Keratinocyte (primary cell): Measurements from ENCODE around the gene ISG15. TPM values are rescaled to one million over a fixed set of nuclear protein-coding genes. Genes with fewer than 3 reads are reported as not detected.
"Not testable (repeated sequence)": the region's sequence is repeated elsewhere in the genome, so short reads cannot be mapped to it uniquely, and the experiment has no call there.

Experiments
- DNase-seq: peaks from one replicate; pipeline ENCODE4 v3.0.0-alpha.2; 2011; ENCODE audit warnings: low read depth, missing footprints, low spot score
- FAIRE-seq: peaks from 2 replicates; lab custom pipeline; 2011; peaks lifted over from hg19 to GRCh38; lab: Jason Lieb, UNC
- H2AFZ ChIP-seq: 2 replicates; pipeline ENCODE4 v1.6.0; 2012; ENCODE audit warnings: low read length, control low read depth, inconsistent platforms; ENCODE audit not compliant: control insufficient read depth
- H3K27ac ChIP-seq: 2 replicates; pipeline ENCODE4 v1.5.1; 2011; ENCODE audit warnings: low read length; ENCODE audit not compliant: control insufficient read depth, insufficient read depth
- H3K27me3 ChIP-seq: 3 replicates; pipeline ENCODE4 v1.6.0; 2011; ENCODE audit warnings: low read length; ENCODE audit not compliant: control insufficient read depth, insufficient read depth; ENCODE audit errors: extremely low read depth
- H3K36me3 ChIP-seq, 2 experiments: 2 replicates in 1 of 2; 3 replicates in 1 of 2; pipeline ENCODE4 v1.5.1; 2011; ENCODE audit warnings: low read length in 2 of 2, mild to moderate bottlenecking in 1 of 2; ENCODE audit not compliant: control insufficient read depth in 2 of 2, insufficient read depth in 2 of 2; ENCODE audit errors: extremely low read depth in 1 of 2
- H3K4me1 ChIP-seq: 3 replicates; pipeline ENCODE4 v1.5.1; 2011; ENCODE audit warnings: low read length; ENCODE audit not compliant: control insufficient read depth, insufficient read depth; ENCODE audit errors: extremely low read depth
- H3K4me2 ChIP-seq: 3 replicates; pipeline ENCODE4 v1.6.0; 2011; ENCODE audit warnings: low read depth, low read length; ENCODE audit not compliant: control insufficient read depth, insufficient read depth; ENCODE audit errors: extremely low read depth
- H3K4me3 ChIP-seq, 3 experiments: fragments of 200-600 bp in 1 of 3; sonication (generic) in 1 of 3; 2 replicates in 2 of 3; 3 replicates in 1 of 3; pipeline ENCODE4 v1.5.1; 2011 to 2016; ENCODE audit warnings: low read length in 3 of 3, mild to moderate bottlenecking in 3 of 3, control low read depth in 2 of 3, inconsistent platforms in 1 of 3, low read depth in 1 of 3, mixed read lengths in 1 of 3, mixed run types in 1 of 3, moderate library complexity in 1 of 3; ENCODE audit not compliant: control insufficient read depth in 2 of 3, insufficient read depth in 2 of 3; ENCODE audit errors: extremely low read depth in 1 of 3
- H3K79me2 ChIP-seq: 2 replicates; pipeline ENCODE4 v1.6.0; 2012; ENCODE audit warnings: low read length; ENCODE audit not compliant: control insufficient read depth, insufficient read depth
- H3K9ac ChIP-seq: 3 replicates; pipeline ENCODE4 v1.6.0; 2011; ENCODE audit warnings: low read length; ENCODE audit not compliant: control insufficient read depth, insufficient read depth; ENCODE audit errors: extremely low read depth
- H3K9me1 ChIP-seq: 3 replicates; pipeline ENCODE4 v1.6.0; 2011; ENCODE audit warnings: low read length; ENCODE audit not compliant: control insufficient read depth, insufficient read depth; ENCODE audit errors: extremely low read depth
- H3K9me3 ChIP-seq: 2 replicates; pipeline ENCODE4 v1.5.1; 2012; ENCODE audit warnings: low read depth, low read length; ENCODE audit not compliant: control insufficient read depth
- H4K20me1 ChIP-seq: 3 replicates; pipeline ENCODE4 v1.6.0; 2011; ENCODE audit warnings: low read length; ENCODE audit not compliant: control insufficient read depth, insufficient read depth; ENCODE audit errors: extremely low read depth
- CTCF ChIP-seq, 3 experiments: IDR thresholded peaks in 1 of 3; conservative IDR thresholded peaks in 1 of 3; optimal IDR thresholded peaks in 1 of 3; 2 replicates in 2 of 3; 3 replicates in 1 of 3; pipeline versions ENCODE3 to v1.5.1; 2011; ENCODE audit warnings: low read length in 3 of 3, mild to moderate bottlenecking in 3 of 3, moderate library complexity in 2 of 3, control low read depth in 1 of 3, inconsistent platforms in 1 of 3; ENCODE audit not compliant: insufficient read depth in 2 of 3; ENCODE audit errors: extremely low read depth in 1 of 3
- EZH2 ChIP-seq: IDR thresholded peaks from one replicate; pipeline ENCODE4 v1.6.1; 2012; ENCODE audit warnings: inconsistent platforms, mild to moderate bottlenecking, low read length, moderate library complexity
- dilution Hi-C: fragments of 300-500 bp; cut with MboI; formaldehyde crosslinking; loops from one replicate; pipeline ENCODE4 v1.7.0; 2020; ENCODE audit warnings: low sequenced_read_pairs; ENCODE audit not compliant: extremely low pct_ligation_motif_present
- polyA plus RNA-seq, 5 experiments: library from polyadenylated mRNA; depleted of rRNA in 3 of 5; stranded (reverse) in 3 of 5; stranded (forward) in 1 of 5; unstranded in 1 of 5; fragments of >200 nt; gene quantifications; 1 replicate in 1 of 5; 2 replicates in 3 of 5; 3 replicates in 1 of 5; pipeline versions ENCODE4 v1.2.1 to v1.2.3, GENCODE V29; 2011 to 2012; ENCODE audit warnings: missing spikeins in 2 of 5, low read depth in 1 of 5, low replicate concordance in 1 of 5

Gene ISG15
- polyA plus RNA-seq, 1 donor (not counting 4 experiments of a cell fraction or from before 2014, with no cell fraction given): 246 TPM

GRCh38 chr1:1018321-1018685, 5.0 kb downstream of the ISG15 start:
- H3K27ac ChIP-seq, H4K20me1 ChIP-seq, H3K9me1 ChIP-seq, H2AFZ ChIP-seq, dilution Hi-C loops, H3K4me3 ChIP-seq, DNase-seq, H3K27me3 ChIP-seq, H3K9ac ChIP-seq, H3K4me2 ChIP-seq, H3K9me3 ChIP-seq, H3K36me3 ChIP-seq, FAIRE-seq: not testable (repeated sequence)
- Histone ChIP-seq H3K4me1 (peaks cover 28% of the 10 kb centered on the region), H3K79me2 (peaks cover 36% of the 10 kb centered on the region)

GRCh38 chr1:1019122-1019999, 6.1 kb downstream of the ISG15 start:
- Histone ChIP-seq H2AFZ (no peak overlapping the region), H3K9me1 (no peaks in the 10 kb centered on the region), H3K9ac (peak overlapping the region; percentile 28), H3K9me3 (no peaks in the 10 kb centered on the region), H4K20me1 (no peaks in the 10 kb centered on the region), H3K4me2 (no peak overlapping the region), H3K36me3 (peaks cover 12% of the 10 kb centered on the region in 2 experiments), H3K27me3 (no peaks in the 10 kb centered on the region), H3K27ac (no peak overlapping the region), H3K79me2 (peaks cover 36% of the 10 kb centered on the region), H3K4me3 (peak overlapping the region in 1 of 3 experiments; percentile 14), H3K4me1 (peaks cover 32% of the 10 kb centered on the region)
- dilution Hi-C loops: no loop called here
- no peak for TF ChIP-seq EZH2
- TF ChIP-seq CTCF (optimal IDR thresholded peaks at IDR 0.05 in 1 of 3, IDR thresholded peaks at IDR 0.05 in 1 of 3, conservative IDR thresholded peaks at IDR 0.05 in 1 of 3; ENCODE audit: extremely low read depth in 1 of 3, insufficient read depth in 2 of 3, low read length in 3 of 3): peak in 2 of 3 experiments; percentile 42 to 63
- FAIRE-seq (no peak), DNase-seq (no peak)
